Measurements from ENCODE around the gene ART3. TPM values are rescaled to one million over a fixed set of nuclear protein-coding genes. Genes with fewer than 3 reads are reported as not detected.

The ART3 gene
- total RNA-seq, 1 experiment from 2014 or later, result 0.59 TPM

GRCh38 chr4:76055016-76055415, 19.5 kb upstream of the ART3 start:
- no peak overlapping the region for H3K27ac Mint-ChIP-seq
- ATAC-seq, result no peak

GRCh38 chr4:76055421-76055820, 19.1 kb upstream of the ART3 start:
- POLR2A ChIA-PET, result no interaction called here
- H3K9me3 Mint-ChIP-seq, result no peaks in the 10 kb centered on the region
- no peak for TF ChIP-seq PREB (CRISPR knock-in tag; IDR thresholded peaks at IDR 0.05; ENCODE audit: borderline replicate concordance)
- no peak for TF ChIP-seq E2F5 (CRISPR knock-in tag; IDR thresholded peaks at IDR 0.05)
- no peak for TF ChIP-seq CBFB (CRISPR knock-in tag; IDR thresholded peaks at IDR 0.05; ENCODE audit: low read depth)
- no peak for TF ChIP-seq NFATC4 (CRISPR knock-in tag; IDR thresholded peaks at IDR 0.05)
- TF ChIP-seq JUN (CRISPR knock-in tag; IDR thresholded peaks at IDR 0.05), result no peak
- TF ChIP-seq ATF1 (CRISPR knock-in tag; IDR thresholded peaks at IDR 0.05), result no peak
- TF ChIP-seq TP53 (CRISPR knock-in tag; IDR thresholded peaks at IDR 0.05), result no peak
- TF ChIP-seq JAZF1 (CRISPR knock-in tag; IDR thresholded peaks at IDR 0.05), result no peak
- no peak for TF ChIP-seq STAT6 (CRISPR knock-in tag; conservative IDR thresholded peaks at IDR 0.05; ENCODE audit: low read depth)
- no peak for TF ChIP-seq ZNF281 (CRISPR knock-in tag; IDR thresholded peaks at IDR 0.05)
- TF ChIP-seq FOXP1 (CRISPR knock-in tag; IDR thresholded peaks at IDR 0.05; ENCODE audit: borderline replicate concordance), result no peak
- TF ChIP-seq PRRX2 (CRISPR knock-in tag; IDR thresholded peaks at IDR 0.05), result no peak
- no peak for TF ChIP-seq MYBL2 (CRISPR knock-in tag; IDR thresholded peaks at IDR 0.05)
- no peak for TF ChIP-seq ZNF121 (CRISPR knock-in tag; IDR thresholded peaks at IDR 0.05)
- TF ChIP-seq CREB1 (CRISPR knock-in tag; IDR thresholded peaks at IDR 0.05), result no peak
- TF ChIP-seq NR2C2 (CRISPR knock-in tag; IDR thresholded peaks at IDR 0.05), result no peak
- no peak for TF ChIP-seq IRF1 (CRISPR knock-in tag; IDR thresholded peaks at IDR 0.05)
- TF ChIP-seq AFF4 (CRISPR knock-in tag; IDR thresholded peaks at IDR 0.05; ENCODE audit: borderline replicate concordance), result no peak
- no peak for TF ChIP-seq EMX1 (CRISPR knock-in tag; IDR thresholded peaks at IDR 0.05)
- no peak overlapping the region for H3K4me3 Mint-ChIP-seq
- no peak for ATAC-seq
- no peaks in the 10 kb centered on the region for H3K27me3 Mint-ChIP-seq (ENCODE audit: low read depth)
- CTCF ChIA-PET, result interaction anchor here (1.2 to 3.4 kb wide), 4 partner anchors 31 to 207 kb away, joined by 3 to 23 read pairs (median 8); no protein-coding TSS in a partner anchor
- peaks cover 28% of the 10 kb centered on the region for H3K4me1 Mint-ChIP-seq
- DNase-seq (ENCODE audit: low spot score), result no peak
- H3K36me3 Mint-ChIP-seq, result no peaks in the 10 kb centered on the region
- H3K27ac Mint-ChIP-seq, result no peak overlapping the region

More at GRCh38 chr4:76055016-76055415, 19.5 kb upstream of the ART3 start:
- Mint-ChIP-seq H3K27me3 (ENCODE audit: low read depth) (peaks cover 2% of the 10 kb centered on the region), H3K4me1 (peaks cover 28% of the 10 kb centered on the region), H3K36me3 (no peaks in the 10 kb centered on the region), H3K4me3 (no peak overlapping the region), H3K9me3 (no peaks in the 10 kb centered on the region)
- POLR2A ChIA-PET, result no interaction called here
- no peak for DNase-seq (ENCODE audit: low spot score)
- no peak for TF ChIP-seq NR1H2 (CRISPR knock-in tag; IDR thresholded peaks at IDR 0.05)
- TF ChIP-seq ZNF416 (CRISPR knock-in tag; IDR thresholded peaks at IDR 0.05), result no peak
- TF ChIP-seq MLX (CRISPR knock-in tag; IDR thresholded peaks at IDR 0.05), result no peak
- CTCF ChIA-PET, result interaction anchor here (1.6 to 3.4 kb wide), 3 partner anchors 32 to 139 kb away, joined by 4 to 23 read pairs (median 13); no protein-coding TSS in a partner anchor
